HG03196 (cell line): Measurements from ENCODE around the gene MATN1.
"Not testable (repeated sequence)": the region's sequence is repeated elsewhere in the genome, so short reads cannot be mapped to it uniquely, and the experiment has no call there.

Experiments
- ATAC-seq: cut with Tn5 transposase; IDR thresholded peaks from one replicate; pipeline ENCODE4 v1.9.1; 2021; ENCODE audit not compliant: unreplicated experiment

The MATN1 gene

GRCh38 chr1:30700528-30701257, 22.7 kb downstream of the MATN1 start:
- ATAC-seq, result no peak

DNA sequence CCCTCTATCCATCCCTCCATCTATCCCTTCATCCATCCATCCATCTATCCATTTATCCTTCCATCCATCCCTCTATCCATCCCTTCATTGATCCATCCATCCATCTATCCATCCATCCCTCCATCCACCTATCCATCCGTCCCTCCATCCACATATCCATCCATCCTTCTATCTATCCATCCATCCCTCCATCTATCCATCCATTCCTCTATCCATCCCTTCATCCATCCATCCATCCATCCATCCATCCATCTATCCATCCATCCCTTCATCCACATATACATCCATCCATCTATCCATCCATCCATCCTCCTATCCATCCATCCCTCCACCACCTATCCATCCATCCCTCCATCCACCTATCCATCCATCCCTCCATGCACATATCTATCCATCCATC, 23.6 kb downstream of the MATN1 start:
- no peak for ATAC-seq

GRCh38 chr1:30698401-30698981, 24.9 kb downstream of the MATN1 start:
- no peak for ATAC-seq

GRCh38 chr1:30697571-30698376, 25.6 kb downstream of the MATN1 start:
- no peak for ATAC-seq

DNA sequence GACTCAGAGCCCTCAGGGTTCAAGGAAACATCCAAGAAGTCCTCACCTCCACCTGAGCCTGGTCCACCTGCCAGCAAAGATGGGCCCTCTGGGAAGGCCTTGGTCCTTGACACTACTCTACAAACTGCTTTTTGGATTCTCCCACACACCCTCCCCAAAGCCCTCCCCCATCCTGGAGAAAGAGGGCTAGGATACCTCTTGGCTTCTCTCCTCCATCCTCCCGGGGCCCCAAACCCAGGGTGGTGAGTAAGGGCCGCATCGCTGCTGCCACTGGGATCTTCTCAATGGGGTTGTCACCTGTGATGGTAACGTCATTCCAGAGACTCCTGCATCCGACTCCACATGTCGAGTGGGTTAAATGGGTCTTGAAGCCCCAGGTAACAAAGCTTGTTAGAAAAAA, 26.6 kb downstream of the MATN1 start:
- no peak for ATAC-seq

DNA sequence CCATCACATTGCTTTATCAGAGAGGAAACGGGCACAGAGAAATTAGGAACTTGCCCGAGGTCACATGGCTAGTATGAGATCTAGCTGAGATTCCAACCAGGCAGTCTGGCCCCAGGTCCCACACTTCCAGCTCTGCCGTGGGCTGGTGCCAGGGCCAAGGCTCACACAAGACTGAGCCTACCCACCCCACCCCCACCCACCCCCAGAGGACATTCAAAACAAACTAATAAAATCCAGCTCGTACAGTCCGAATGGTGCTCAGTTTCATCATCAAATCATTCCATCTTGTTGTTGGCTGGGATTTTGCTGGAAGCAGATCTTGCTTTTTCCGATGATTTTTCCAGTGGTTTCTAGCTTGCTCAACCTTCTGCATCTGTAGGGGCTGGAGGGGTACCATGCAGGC, 27.9 kb downstream of the MATN1 start:
- ATAC-seq, result no peak

DNA sequence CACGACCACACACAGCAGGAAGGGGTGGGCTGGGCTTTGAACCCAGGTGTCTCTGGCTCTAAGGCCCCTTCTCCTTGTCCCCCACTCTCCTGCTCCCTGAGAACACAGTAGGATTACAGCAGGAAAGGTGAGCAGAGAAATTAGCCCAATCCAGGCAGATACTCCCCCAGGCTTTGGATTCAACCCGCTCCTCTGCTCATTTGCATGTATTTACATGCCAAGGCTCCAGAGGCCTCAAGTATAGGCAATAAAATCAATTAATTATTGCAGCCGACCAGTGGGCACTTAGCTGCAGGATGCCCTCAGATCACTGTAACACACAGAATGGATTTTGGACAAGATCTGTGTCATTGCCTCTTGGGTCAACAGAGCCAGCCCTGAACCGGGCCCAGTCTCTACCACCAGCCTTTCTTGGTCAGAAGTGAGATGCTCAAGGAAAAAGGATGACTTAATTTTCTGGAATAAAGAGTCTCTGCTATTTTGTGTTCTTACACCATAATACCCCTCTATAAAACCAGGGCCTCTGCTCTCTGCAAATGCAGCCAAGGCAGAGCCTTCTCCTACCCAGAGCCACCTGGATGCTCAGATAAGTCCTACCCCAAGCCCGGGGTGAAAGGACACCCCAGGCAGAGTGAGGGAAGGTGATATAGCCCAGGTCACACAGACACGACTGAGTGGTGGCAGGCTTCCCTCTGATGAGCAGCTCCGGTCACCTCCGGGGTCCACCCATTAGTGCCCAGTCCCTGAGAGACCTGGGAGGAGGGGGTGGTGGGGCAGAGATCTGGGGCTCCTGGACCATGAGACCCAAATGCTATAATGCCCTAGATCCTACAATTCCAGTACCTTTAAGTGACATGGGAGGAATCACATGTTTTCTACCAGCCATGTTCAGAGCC, 28.9 kb downstream of the MATN1 start:
- no peak for ATAC-seq

- no peak for ATAC-seq
Observed at GRCh38 chr1:30693822-30694221, 29.6 kb downstream of the MATN1 start.

DNA sequence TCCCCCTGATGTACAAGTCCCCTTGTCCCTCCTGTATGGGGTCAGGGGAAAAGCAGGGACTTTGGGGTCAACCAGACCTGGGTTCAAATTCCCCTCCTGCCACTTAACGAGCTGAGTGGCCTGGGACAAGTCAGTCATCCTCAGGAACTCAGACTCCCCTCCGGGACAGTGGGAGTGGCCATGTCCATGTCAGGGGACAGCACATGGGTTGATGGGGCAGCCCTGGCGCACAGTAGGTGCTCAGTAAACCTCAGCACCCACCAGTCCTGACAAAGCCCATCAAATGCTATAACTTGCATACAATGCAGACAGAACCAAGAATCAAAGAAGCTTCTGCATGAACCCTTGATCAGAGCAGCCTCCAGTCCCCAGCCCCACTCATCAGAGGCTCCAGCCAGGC, 30.0 kb downstream of the MATN1 start:
- no peak for ATAC-seq

GRCh38 chr1:30692948-30693301, 30.5 kb downstream of the MATN1 start:
- no peak for ATAC-seq

DNA sequence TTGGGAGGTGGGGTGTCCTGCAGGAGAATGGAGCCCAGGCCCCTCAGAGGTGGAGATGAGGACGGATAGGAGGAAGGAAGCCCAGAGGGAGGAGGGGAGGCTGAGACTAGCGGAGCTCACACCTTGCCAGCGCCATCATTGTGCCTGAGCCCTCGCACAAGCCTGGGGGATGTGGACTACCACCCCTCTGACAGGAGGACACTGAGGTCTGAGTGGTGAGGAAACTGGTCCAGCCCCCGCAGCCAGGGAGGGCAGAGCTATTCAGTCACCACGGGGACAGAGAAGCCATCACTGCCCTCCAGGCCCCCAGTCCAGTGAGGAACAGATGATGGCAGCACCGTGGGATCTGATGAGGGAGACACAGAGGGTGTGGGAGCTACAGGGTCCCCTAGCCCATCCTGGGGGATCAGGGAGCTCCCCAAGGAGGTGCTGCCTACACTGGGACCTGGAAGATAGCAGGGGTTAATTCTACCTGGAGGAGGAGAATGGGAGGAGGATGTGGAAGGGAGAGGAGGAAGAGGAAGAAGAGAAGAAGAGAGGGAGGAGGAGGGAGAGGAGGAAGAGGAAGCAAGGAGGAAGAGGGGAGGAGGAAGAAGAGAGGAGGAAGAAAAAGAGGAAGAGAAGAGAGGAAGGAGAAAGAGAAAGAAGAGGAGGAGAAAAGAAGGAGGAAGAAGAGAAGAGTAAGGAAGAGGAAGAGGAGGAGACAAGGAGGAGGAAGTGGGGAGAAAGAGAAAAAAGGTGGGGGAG, 31.0 kb downstream of the MATN1 start:
- ATAC-seq, result no peak

DNA sequence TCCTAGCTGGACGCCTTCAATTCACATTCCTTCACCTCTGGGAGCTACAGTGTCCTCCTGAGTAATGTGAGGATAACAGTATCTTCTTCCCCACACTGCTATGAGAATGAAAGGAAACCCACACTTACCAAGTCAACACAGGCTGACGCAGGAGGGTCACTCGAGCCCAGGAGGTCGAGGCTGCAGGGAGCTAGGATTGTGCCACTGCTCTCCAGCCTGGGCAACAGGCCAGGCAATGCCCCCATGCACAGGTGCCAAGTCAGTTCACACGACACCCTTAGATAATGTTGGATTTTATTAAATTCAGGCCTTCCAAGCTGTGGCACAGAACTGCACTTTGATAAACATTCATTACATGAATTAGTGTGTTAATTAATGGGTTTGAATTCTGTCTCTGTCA, 31.9 kb downstream of the MATN1 start:
- no peak for ATAC-seq

GRCh38 chr1:30689901-30690645, 33.3 kb downstream of the MATN1 start:
- ATAC-seq, result no peak

DNA sequence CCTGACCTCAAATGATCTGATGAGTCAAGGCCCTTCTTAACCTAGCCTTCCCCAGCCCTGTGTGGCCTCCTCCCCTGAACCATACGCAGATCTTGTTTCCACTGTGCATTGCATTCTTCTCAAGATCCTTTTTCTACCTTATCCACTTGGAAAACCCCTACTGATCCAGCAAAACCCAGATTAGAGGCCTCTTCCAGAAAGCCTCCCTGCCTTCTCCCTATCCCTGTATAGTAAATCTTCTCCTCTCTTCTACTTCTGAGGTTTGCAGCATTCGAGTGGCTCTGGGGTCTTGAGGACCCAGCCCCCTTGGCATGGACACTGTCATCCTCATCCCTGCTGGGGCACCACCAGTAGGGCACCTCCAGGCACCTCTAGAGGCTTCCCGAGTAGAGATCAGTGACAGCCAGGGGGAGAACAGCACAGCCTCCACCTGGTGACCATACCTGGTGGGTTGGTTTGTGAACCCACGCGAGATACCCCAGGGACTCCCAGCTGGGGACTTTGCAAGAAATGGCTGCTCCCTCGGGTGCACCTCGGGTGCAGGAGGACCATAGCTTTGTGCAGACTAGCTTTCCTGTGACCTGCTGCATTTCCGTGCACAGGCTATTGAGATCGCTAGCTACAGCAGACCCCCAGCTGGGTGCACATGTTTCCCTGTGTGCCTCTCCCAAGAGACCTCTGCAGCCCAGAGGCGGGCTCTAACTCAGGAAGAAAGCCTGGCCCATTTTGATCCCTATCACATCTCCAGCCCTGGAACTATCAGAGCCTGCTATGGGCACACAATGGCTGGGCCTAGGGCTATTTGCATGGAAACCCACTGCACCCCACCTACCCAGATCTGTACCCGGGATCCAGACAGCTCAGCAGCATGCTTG, 34.2 kb downstream of the MATN1 start:
- no peak for ATAC-seq

DNA sequence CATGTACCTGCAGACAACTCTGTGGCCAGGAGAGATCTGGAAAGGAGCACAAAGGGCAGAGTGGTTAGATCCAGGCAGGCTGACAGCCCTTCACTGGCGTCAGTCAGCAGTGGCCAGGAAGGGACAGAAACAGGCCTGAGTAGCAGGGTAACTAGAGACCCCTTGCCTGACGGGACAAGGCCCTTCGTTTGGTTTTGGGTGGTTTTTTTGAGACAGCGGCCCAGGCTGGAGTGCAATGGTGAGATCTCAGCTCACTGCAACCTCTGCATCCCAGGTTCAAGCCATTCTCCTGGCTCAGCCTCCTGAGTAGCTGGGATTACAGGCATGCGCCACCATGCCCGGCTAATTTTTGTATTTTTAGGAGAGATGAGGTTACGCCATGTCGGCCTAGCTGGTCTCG, 34.9 kb downstream of the MATN1 start:
- not testable (repeated sequence) for ATAC-seq

GRCh38 chr1:30687886-30688285, 35.5 kb downstream of the MATN1 start:
- ATAC-seq, result no peak

GRCh38 chr1:30686236-30686935, 37.0 kb downstream of the MATN1 start:
- no peak for ATAC-seq

DNA sequence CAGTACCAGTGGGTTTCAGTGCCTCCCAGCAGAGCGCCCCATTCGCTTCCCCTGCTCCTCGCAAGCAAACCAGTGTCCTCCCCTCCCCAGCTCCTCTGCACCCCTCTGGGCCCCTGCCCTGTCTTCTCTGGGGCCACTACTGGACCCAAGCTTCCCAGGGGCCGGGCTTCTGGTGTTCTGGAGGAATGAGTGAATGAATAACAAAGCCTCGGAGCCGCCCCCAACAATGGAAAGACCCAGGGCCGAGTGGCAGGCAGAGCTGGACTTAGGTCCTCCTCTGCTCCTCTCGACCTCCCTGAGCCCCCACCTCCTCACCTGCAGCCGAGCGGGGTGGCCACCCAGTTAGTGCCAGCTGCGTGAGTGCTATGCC, 37.6 kb downstream of the MATN1 start:
- ATAC-seq, result no peak
